HEK293 (cell line): Measurements from ENCODE around the gene CLCF1.

ENCODE experiments used
- CTCF ChIA-PET: fragments of 350-600 bp; formaldehyde crosslinking; extraction: SDS; loops from one replicate; lab custom pipeline; 2021; ENCODE audit warnings: antibody characterized with exemption; lab: Yijun Ruan, JAX
- POLR2A ChIA-PET: fragments of 300-600 bp; formaldehyde crosslinking; extraction: SDS; loops from one replicate; lab custom pipeline; 2020; ENCODE audit warnings: antibody characterized with exemption, inconsistent platforms; lab: Yijun Ruan, JAX
- H3K27ac ChIP-seq: fragments of 200-500 bp; sonication (Bioruptor generic); 2 replicates; pipeline ENCODE4 v1.5.1; 2014; ENCODE audit warnings: low read depth, low read length, control low read depth, inconsistent platforms; ENCODE audit errors: extremely low read depth
- H3K36me3 ChIP-seq, 2 experiments: fragments of 200-500 bp in 1 of 2; sonication (Bioruptor generic) in 1 of 2; 1 replicate in 1 of 2; 2 replicates in 1 of 2; pipeline ENCODE4 v1.5.1; 2014 to 2017; ENCODE audit warnings: inconsistent platforms in 2 of 2, low read length in 2 of 2; ENCODE audit not compliant: control insufficient read depth in 2 of 2, insufficient read depth in 1 of 2
- H3K4me1 ChIP-seq: fragments of 200-500 bp; sonication (Bioruptor generic); 2 replicates; pipeline ENCODE4 v1.5.1; 2014; ENCODE audit warnings: mild to moderate bottlenecking, low read length, inconsistent platforms; ENCODE audit not compliant: control insufficient read depth, insufficient read depth
- H3K4me3 ChIP-seq: 2 replicates; pipeline ENCODE4 v1.5.1; 2011; ENCODE audit warnings: low read depth, mild to moderate bottlenecking, control low read depth, low read length, moderate library complexity
- H3K9me3 ChIP-seq: fragments of 200-500 bp; sonication (Bioruptor generic); 2 replicates; pipeline ENCODE4 v1.5.1; 2014; ENCODE audit warnings: low read depth, low read length, inconsistent platforms; ENCODE audit not compliant: control insufficient read depth, insufficient read depth
- GLI2 ChIP-seq: fragments of 450-650 bp; formaldehyde crosslinking; IDR thresholded peaks from 2 replicates; pipeline ENCODE4; 2017; ENCODE audit warnings: missing biosample characterization, missing genetic modification characterization, low read depth, borderline replicate concordance
- KLF1 ChIP-seq: fragments of 450-650 bp; formaldehyde crosslinking; IDR thresholded peaks from 2 replicates; pipeline ENCODE4 v1.5.1; 2016; ENCODE audit warnings: missing biosample characterization, missing genetic modification characterization
- MEIS1 ChIP-seq: sonication (generic); formaldehyde crosslinking; IDR thresholded peaks from 2 replicates; pipeline ENCODE4 v1.8.1; 2022; ENCODE audit warnings: missing genetic modification reagents, mild to moderate bottlenecking, borderline replicate concordance
- SCRT1 ChIP-seq: fragments of 450-650 bp; formaldehyde crosslinking; IDR thresholded peaks from 2 replicates; pipeline ENCODE4 v1.5.1; 2016; ENCODE audit warnings: missing biosample characterization, missing genetic modification characterization, borderline replicate concordance
- ZFP69B ChIP-seq: fragments of 450-650 bp; formaldehyde crosslinking; IDR thresholded peaks from 2 replicates; pipeline ENCODE4 v1.5.1; 2016; ENCODE audit warnings: missing biosample characterization, missing genetic modification characterization
- ZNF138 ChIP-seq: fragments of 450-650 bp; formaldehyde crosslinking; IDR thresholded peaks from 2 replicates; pipeline ENCODE4 v1.5.1; 2016; ENCODE audit warnings: missing biosample characterization, missing genetic modification characterization, borderline replicate concordance
- ZNF223 ChIP-seq: fragments of 450-650 bp; formaldehyde crosslinking; IDR thresholded peaks from 2 replicates; pipeline ENCODE4 v1.5.1; 2016; ENCODE audit warnings: missing biosample characterization, missing genetic modification characterization
- ZNF341 ChIP-seq: fragments of 450-650 bp; formaldehyde crosslinking; IDR thresholded peaks from 2 replicates; pipeline ENCODE4; 2016; ENCODE audit warnings: low read depth, missing biosample characterization, missing genetic modification characterization
- ZNF521 ChIP-seq: fragments of 450-650 bp; formaldehyde crosslinking; IDR thresholded peaks from 2 replicates; pipeline ENCODE4 v1.5.1; 2017; ENCODE audit warnings: missing biosample characterization, mild to moderate bottlenecking, missing genetic modification characterization
- ZNF621 ChIP-seq: fragments of 450-650 bp; formaldehyde crosslinking; IDR thresholded peaks from 2 replicates; pipeline ENCODE4 v1.5.1; 2017; ENCODE audit warnings: missing biosample characterization, missing genetic modification characterization
- ZNF654 ChIP-seq: fragments of 450-650 bp; formaldehyde crosslinking; IDR thresholded peaks from 2 replicates; pipeline ENCODE4 v1.5.1; 2016; ENCODE audit warnings: low read depth, missing biosample characterization, missing genetic modification characterization
- ZNF776 ChIP-seq: fragments of 450-650 bp; formaldehyde crosslinking; IDR thresholded peaks from 2 replicates; pipeline ENCODE4 v1.5.0; 2017; ENCODE audit warnings: missing biosample characterization, missing genetic modification characterization, borderline replicate concordance
- ZNF792 ChIP-seq: fragments of 450-650 bp; formaldehyde crosslinking; IDR thresholded peaks from 2 replicates; pipeline ENCODE4 v1.5.1; 2016; ENCODE audit warnings: missing biosample characterization, missing genetic modification characterization
- TF ChIP-seq, protein P1 (sequence below): fragments of 450-650 bp; formaldehyde crosslinking; IDR thresholded peaks from 2 replicates; pipeline ENCODE4; 2016; ENCODE audit warnings: missing biosample characterization, missing genetic modification characterization
- TF ChIP-seq, protein P2 (sequence below): fragments of 450-650 bp; formaldehyde crosslinking; IDR thresholded peaks from 2 replicates; pipeline ENCODE4 v1.5.1; 2016; ENCODE audit warnings: missing biosample characterization, missing genetic modification characterization

CLCF1 gene

DNA sequence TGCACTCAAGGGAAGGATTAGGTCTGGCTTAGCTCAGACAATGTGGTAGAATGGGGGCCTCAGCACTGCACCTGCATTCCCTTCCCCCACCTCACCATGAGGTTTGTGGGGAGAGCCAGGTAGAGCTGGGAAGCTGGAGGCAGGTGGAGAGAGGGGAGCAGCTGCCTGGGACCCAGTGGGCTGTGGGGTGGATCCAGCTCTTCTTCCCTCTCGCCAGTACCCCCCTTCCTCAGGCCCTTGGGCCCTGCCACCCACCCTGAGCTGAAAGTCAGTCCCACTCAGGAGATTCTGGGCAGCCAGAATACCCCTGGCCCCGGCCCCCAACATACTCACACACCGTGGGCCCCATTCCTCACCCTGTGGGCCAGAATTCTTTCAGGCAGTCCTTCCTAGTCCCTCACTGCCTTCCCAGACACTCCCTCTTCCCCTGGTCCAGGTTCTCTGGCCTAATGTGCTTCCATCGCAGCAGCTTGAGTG is 17.0 kb downstream of the CLCF1 start:
- no peak for TF ChIP-seq ZNF621 (tag by site-specific recombination)
- peak; percentile 77 for TF ChIP-seq ZNF341 (tag by site-specific recombination)
- no peaks in the 10 kb centered on the region for H3K36me3 ChIP-seq
- H3K4me1 ChIP-seq: no peaks in the 10 kb centered on the region
- no peak overlapping the region for H3K4me3 ChIP-seq
- no peaks in the 10 kb centered on the region for H3K9me3 ChIP-seq
- POLR2A ChIA-PET: interaction anchor here (1.3 to 2.3 kb wide), 3 partner anchors 18 to 35 kb away, joined by 4 to 8 read pairs (median 7); partner anchors contain the start of gene RAD9A
- no peak overlapping the region for H3K27ac ChIP-seq
- CTCF ChIA-PET: interaction anchor here (0.5 to 30.4 kb wide), 14 partner anchors 10 to 303 kb away, joined by 3 to 898 read pairs (median 4); partner anchors contain the start of genes CLCF1, RAD9A and RPS6KB2

DNA sequence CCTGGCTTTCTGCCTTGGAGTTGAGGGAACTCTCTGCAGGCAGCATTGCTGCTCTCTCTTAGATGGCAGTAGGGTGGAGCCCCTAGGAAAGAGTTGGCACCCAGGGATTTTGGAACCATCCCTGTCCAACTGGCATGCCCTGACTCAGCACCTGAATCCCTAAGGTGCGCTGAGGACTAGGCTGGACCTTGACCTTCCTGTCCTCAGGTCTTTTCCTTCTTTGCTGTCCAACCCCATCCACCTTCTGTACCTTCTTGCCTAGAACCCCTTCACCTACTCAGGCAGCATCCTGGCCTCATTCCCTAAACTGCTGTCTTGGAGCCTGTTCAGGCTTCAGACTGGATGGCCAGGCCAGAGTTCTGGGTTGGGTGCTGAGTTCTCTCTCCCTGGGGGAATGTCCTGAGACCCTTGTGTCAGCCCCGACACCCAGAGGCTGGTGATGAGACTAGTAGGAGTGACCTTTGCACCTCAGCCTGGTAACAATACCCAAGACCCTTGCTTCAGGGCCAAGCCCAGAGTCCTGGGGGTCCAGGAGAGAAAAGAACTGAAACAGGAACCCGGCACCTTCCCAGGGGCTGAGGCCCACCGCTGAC is 17.5 kb downstream of the CLCF1 start:
- ChIA-PET CTCF (interaction anchor here (0.5 to 30.4 kb wide), 12 partner anchors 10 to 272 kb away, joined by 3 to 898 read pairs (median 4); partner anchors contain the start of genes CLCF1, PITPNM1, RAD9A and RPS6KB2), POLR2A (interaction anchor here (1.1 to 3.3 kb wide), 5 partner anchors 12 to 36 kb away, joined by 6 to 30 read pairs (median 8); partner anchors contain the start of genes CLCF1 and RAD9A)
- no peak for TF ChIP-seq ZNF223 (tag by site-specific recombination)
- no peak for TF ChIP-seq GLI2 (tag by site-specific recombination)
- TF ChIP-seq ZNF776: no peak
- TF ChIP-seq ZNF521 (tag by site-specific recombination): no peak
- no peak for TF ChIP-seq ZNF654 (tag by site-specific recombination)
- TF ChIP-seq SCRT1 (tag by site-specific recombination): no peak
- TF ChIP-seq ZNF792: no peak
- TF ChIP-seq, protein P1, sequence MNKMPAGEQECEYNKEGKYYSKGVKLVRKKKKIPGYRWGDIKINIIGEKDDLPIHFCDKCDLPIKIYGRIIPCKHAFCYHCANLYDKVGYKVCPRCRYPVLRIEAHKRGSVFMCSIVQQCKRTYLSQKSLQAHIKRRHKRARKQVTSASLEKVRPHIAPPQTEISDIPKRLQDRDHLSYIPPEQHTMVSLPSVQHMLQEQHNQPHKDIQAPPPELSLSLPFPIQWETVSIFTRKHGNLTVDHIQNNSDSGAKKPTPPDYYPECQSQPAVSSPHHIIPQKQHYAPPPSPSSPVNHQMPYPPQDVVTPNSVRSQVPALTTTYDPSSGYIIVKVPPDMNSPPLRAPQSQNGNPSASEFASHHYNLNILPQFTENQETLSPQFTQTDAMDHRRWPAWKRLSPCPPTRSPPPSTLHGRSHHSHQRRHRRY (tag by site-specific recombination): no peak
- no peak for TF ChIP-seq ZNF138
- no peaks in the 10 kb centered on the region for H3K9me3 ChIP-seq
- no peaks in the 10 kb centered on the region for H3K4me1 ChIP-seq
- H3K27ac ChIP-seq: no peak overlapping the region
- no peak overlapping the region for H3K4me3 ChIP-seq
- no peaks in the 10 kb centered on the region for H3K36me3 ChIP-seq

DNA sequence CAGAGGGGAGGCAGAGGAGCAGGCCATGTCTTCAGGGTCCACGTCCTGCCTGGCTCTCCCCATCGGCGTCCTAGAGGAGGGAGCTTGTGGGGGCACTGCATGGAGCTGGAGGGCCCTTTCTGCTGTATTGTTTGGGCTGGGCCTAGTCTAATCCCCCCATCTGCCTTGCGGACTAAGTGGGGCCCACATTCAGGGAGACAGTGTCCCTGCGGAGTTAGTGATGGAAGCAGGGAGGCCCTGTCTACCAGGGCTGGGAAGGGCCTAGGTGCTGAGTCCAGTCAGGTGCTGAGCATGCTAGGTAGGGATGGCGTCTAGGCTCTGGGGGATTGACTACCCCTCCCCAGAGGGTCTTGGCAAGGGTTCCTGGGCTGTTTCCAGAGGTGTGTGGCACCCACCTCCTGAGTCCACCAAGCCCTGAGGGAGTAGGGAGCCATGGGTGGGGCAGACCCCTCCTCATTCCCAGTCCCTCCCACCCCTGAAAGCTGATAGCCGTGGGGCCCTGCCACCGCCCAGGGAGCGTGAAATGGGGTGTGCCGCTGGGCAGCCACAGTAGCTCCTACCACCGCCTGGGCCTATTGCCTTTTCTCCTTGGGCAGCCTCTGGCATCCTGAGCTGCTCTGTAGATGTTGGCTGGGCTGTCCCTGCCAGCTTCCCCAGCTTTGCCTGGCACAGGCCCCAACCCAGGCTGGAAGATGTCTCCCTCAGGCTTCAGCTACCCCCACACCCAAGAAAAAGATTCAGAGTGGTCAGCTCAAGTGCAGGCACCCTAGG is 18.2 kb downstream of the CLCF1 start:
- TF ChIP-seq ZFP69B: peak; percentile 32; the same call in 1 of the 2 replicates
- TF ChIP-seq, protein P2, sequence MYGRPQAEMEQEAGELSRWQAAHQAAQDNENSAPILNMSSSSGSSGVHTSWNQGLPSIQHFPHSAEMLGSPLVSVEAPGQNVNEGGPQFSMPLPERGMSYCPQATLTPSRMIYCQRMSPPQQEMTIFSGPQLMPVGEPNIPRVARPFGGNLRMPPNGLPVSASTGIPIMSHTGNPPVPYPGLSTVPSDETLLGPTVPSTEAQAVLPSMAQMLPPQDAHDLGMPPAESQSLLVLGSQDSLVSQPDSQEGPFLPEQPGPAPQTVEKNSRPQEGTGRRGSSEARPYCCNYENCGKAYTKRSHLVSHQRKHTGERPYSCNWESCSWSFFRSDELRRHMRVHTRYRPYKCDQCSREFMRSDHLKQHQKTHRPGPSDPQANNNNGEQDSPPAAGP (tag by site-specific recombination): peak; percentile 21; the same call in 1 of the 2 replicates
- no peak for TF ChIP-seq MEIS1 (CRISPR knock-in tag)
- TF ChIP-seq ZNF341 (tag by site-specific recombination): no peak
- peak; percentile 84 for TF ChIP-seq KLF1
- TF ChIP-seq, all 188 proteins: peak for 3
- H3K27ac ChIP-seq: no peak overlapping the region
- CTCF ChIA-PET: interaction anchor here (0.9 to 30.4 kb wide), 6 partner anchors 8 to 150 kb away, joined by 3 to 898 read pairs (median 9); partner anchors contain the start of genes CLCF1, PITPNM1, PPP1CA and RAD9A
- no peaks in the 10 kb centered on the region for H3K4me1 ChIP-seq
- no peak overlapping the region for H3K4me3 ChIP-seq
- H3K36me3 ChIP-seq: no peaks in the 10 kb centered on the region
- POLR2A ChIA-PET: interaction anchor here (0.5 to 3.3 kb wide), 5 partner anchors 13 to 307 kb away, joined by 5 to 30 read pairs (median 8); partner anchors contain the start of genes CLCF1 and RAD9A
- no peaks in the 10 kb centered on the region for H3K9me3 ChIP-seq
